ENCODE measurements around the gene DCST2. TPM values are rescaled to one million over a fixed set of nuclear protein-coding genes. Genes with fewer than 3 reads are reported as not detected.

DCST2 gene
- total RNA-seq, 4 donors from 2014 or later = 0.34 to 3.7 (median 2.6) TPM; not detected in 1

GRCh38 chr1:154974102-154974807 lies 59.3 kb downstream of the DCST2 start, which contains the start of gene CKS1B:
CKS1B (plus strand) TSS chr1:154974681; CDS start chr1:154974746, 65 bp downstream.
- TF ChIP-seq CTCF (IDR thresholded peaks at IDR 0.05; ENCODE audit: low read depth) = no peak

- TF ChIP-seq CTCF (IDR thresholded peaks at IDR 0.05; ENCODE audit: low read depth) = no peak
Measured at GRCh38 chr1:154973344-154974101, 60.1 kb downstream of the DCST2 start.

- no peak for TF ChIP-seq CTCF (IDR thresholded peaks at IDR 0.05; ENCODE audit: low read depth)
Measured at GRCh38 chr1:154972517-154973343, 60.9 kb downstream of the DCST2 start.

GRCh38 chr1:154972213-154972516 lies 61.4 kb downstream of the DCST2 start:
- TF ChIP-seq CTCF (IDR thresholded peaks at IDR 0.05; ENCODE audit: low read depth) = no peak

GRCh38 chr1:154971341-154971998 lies 62.1 kb downstream of the DCST2 start:
- TF ChIP-seq CTCF (IDR thresholded peaks at IDR 0.05; ENCODE audit: low read depth) = no peak

- no peak for TF ChIP-seq CTCF (IDR thresholded peaks at IDR 0.05; ENCODE audit: low read depth)
Measured at GRCh38 chr1:154970631-154971340, 62.8 kb downstream of the DCST2 start, which contains the start of gene SHC1. SHC1 (minus strand) TSS chr1:154970747; CDS start chr1:154970526, 221 bp downstream.

Measured in subcutaneous adipose tissue (tissue), 4 donors.